ENCODE results near the gene LMBR1.

DNA sequence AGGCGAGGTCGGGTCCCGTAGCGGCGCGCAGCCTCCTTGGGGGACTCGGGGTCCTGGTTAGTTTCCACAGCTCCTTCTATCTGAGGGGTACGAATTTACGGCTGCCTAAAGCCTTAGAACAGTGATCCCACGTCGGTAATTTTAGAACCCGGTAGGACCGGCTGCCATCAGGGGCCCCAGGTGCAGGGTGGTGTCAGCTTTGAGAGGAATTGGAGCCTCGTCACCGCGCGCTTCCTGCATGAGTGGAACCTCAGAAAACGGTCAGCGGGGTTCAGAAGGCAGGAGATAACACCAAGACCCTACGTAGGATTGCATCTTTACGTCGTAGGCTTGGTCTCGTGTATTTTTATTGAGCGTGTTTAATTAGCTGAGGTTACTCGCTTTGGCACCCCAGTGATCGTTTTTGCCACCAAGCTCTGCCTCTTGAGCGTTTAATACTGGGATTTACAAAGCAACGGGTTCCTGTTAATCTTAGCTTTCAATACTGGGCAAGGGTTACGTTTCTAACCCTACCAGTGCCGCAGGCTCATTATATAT lies 252.0 kb downstream of the LMBR1 start:
- TF ChIP-seq, protein P1, sequence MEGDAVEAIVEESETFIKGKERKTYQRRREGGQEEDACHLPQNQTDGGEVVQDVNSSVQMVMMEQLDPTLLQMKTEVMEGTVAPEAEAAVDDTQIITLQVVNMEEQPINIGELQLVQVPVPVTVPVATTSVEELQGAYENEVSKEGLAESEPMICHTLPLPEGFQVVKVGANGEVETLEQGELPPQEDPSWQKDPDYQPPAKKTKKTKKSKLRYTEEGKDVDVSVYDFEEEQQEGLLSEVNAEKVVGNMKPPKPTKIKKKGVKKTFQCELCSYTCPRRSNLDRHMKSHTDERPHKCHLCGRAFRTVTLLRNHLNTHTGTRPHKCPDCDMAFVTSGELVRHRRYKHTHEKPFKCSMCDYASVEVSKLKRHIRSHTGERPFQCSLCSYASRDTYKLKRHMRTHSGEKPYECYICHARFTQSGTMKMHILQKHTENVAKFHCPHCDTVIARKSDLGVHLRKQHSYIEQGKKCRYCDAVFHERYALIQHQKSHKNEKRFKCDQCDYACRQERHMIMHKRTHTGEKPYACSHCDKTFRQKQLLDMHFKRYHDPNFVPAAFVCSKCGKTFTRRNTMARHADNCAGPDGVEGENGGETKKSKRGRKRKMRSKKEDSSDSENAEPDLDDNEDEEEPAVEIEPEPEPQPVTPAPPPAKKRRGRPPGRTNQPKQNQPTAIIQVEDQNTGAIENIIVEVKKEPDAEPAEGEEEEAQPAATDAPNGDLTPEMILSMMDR (IDR thresholded peaks at IDR 0.05; ENCODE audit: low read depth, low read length, missing input control), result no peak
- TF ChIP-seq RXRA (IDR thresholded peaks at IDR 0.05), result no peak
- TF ChIP-seq, protein P2, sequence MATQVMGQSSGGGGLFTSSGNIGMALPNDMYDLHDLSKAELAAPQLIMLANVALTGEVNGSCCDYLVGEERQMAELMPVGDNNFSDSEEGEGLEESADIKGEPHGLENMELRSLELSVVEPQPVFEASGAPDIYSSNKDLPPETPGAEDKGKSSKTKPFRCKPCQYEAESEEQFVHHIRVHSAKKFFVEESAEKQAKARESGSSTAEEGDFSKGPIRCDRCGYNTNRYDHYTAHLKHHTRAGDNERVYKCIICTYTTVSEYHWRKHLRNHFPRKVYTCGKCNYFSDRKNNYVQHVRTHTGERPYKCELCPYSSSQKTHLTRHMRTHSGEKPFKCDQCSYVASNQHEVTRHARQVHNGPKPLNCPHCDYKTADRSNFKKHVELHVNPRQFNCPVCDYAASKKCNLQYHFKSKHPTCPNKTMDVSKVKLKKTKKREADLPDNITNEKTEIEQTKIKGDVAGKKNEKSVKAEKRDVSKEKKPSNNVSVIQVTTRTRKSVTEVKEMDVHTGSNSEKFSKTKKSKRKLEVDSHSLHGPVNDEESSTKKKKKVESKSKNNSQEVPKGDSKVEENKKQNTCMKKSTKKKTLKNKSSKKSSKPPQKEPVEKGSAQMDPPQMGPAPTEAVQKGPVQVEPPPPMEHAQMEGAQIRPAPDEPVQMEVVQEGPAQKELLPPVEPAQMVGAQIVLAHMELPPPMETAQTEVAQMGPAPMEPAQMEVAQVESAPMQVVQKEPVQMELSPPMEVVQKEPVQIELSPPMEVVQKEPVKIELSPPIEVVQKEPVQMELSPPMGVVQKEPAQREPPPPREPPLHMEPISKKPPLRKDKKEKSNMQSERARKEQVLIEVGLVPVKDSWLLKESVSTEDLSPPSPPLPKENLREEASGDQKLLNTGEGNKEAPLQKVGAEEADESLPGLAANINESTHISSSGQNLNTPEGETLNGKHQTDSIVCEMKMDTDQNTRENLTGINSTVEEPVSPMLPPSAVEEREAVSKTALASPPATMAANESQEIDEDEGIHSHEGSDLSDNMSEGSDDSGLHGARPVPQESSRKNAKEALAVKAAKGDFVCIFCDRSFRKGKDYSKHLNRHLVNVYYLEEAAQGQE (IDR thresholded peaks at IDR 0.05), result no peak
- TF ChIP-seq YY1 (IDR thresholded peaks at IDR 0.05), result peak; percentile 66
- TF ChIP-seq, protein P3, sequence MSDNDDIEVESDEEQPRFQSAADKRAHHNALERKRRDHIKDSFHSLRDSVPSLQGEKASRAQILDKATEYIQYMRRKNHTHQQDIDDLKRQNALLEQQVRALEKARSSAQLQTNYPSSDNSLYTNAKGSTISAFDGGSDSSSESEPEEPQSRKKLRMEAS (IDR thresholded peaks at IDR 0.05), result no peak
- TF ChIP-seq TAF1 (conservative IDR thresholded peaks at IDR 0.05), result no peak
- no peak for TF ChIP-seq GABPA (IDR thresholded peaks at IDR 0.05 in 1 of 2, conservative IDR thresholded peaks at IDR 0.05 in 1 of 2)
- no peak for TF ChIP-seq EGR1 (IDR thresholded peaks at IDR 0.05; ENCODE audit: low read depth in 2 of 2)
- TF ChIP-seq RAD21 (IDR thresholded peaks at IDR 0.05), result no peak
- no peak for TF ChIP-seq JUND (IDR thresholded peaks at IDR 0.05)
- no peak for TF ChIP-seq FOXA2 (IDR thresholded peaks at IDR 0.05)
